ENCODE measurements around the gene TREM1.

GRCh38 chr6:41272591-41273240 is 13.8 kb downstream of the TREM1 start:
- TF ChIP-seq CTCF (optimal IDR thresholded peaks at IDR 0.05 in 1 of 3, IDR thresholded peaks at IDR 0.05 in 1 of 3, conservative IDR thresholded peaks at IDR 0.05 in 1 of 3; ENCODE audit: extremely low read depth in 1 of 3, insufficient read depth in 2 of 3, low read length in 3 of 3) (no peak), EZH2 (IDR thresholded peaks at IDR 0.05; ENCODE audit: low read length) (no peak)
